ENCODE measurements around the gene GPR119.

DNA sequence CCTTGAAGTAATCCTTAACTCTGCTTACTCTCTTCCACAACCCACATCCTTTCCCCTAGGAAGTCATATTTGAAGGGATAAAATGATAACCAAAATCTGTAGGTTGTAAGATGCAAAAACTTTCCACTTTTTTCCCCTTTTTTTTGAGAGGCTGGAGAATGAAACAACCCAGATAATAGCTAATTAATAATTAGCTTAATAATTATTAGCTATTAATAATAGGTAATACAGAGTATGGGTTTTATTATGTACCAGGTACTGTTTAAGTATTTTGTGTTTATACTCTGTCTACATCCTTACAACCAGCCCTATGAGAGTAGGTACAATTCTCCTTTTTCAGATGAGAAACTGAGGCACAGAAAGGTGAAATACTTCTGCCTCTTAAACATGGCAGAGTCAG, 9.4 kb downstream of the GPR119 start:
- TF ChIP-seq EZH2 (IDR thresholded peaks at IDR 0.05; ENCODE audit: insufficient read depth, poor library complexity, severe bottlenecking) (no peak), EZH2phosphoT487 (IDR thresholded peaks at IDR 0.05; ENCODE audit: insufficient read depth, low read depth) (no peak)

Data from GM23248 (cell line).